GM18508 (cell line): ENCODE data around the gene LPCAT1.
"Not testable (repeated sequence)": the region's sequence is repeated elsewhere in the genome, so short reads cannot be mapped to it uniquely, and the experiment has no call there.

Experiments used
- ATAC-seq: cut with Tn5 transposase; IDR thresholded peaks from one replicate; pipeline ENCODE4 v1.9.1; 2021; ENCODE audit warnings: moderate number of reproducible peaks; ENCODE audit not compliant: insufficient read depth, unreplicated experiment

Gene LPCAT1

DNA sequence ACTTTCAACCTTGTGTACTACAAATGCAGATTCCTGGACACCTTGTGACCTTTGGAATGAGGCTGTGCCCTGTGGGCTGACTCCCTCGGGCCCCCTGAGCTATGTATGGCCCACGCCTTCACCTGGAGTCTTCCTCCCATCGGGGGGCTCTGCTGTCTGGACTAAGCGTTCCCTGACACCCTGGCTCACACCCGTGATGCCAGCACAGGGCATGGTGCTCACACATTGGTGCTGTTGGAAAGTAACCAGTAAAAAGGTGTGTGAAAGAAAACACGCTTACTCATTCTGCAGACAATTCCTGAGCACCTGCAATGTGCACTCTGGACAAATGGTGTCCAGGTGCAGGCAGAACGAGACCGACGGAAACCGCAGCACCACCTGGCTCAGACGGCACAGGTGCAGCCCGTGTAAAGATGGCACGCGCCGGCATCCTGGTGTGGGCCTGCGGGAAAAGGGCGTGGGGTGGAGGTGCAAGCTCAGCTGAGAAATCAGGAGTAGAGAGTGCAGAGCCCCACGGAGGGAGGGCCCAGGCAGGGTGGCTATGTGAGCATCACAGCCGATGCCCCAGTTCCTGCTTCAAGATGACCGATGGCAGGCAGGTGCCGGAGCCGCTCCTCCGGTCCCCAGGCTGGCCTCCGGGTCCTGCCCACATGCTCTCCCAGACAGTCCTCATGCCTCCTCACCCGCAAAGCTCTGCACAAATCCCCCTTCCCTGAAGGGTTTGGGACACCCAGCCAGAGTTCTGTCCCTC lies 11.0 kb downstream of the LPCAT1 start:
- ATAC-seq: no peak

DNA sequence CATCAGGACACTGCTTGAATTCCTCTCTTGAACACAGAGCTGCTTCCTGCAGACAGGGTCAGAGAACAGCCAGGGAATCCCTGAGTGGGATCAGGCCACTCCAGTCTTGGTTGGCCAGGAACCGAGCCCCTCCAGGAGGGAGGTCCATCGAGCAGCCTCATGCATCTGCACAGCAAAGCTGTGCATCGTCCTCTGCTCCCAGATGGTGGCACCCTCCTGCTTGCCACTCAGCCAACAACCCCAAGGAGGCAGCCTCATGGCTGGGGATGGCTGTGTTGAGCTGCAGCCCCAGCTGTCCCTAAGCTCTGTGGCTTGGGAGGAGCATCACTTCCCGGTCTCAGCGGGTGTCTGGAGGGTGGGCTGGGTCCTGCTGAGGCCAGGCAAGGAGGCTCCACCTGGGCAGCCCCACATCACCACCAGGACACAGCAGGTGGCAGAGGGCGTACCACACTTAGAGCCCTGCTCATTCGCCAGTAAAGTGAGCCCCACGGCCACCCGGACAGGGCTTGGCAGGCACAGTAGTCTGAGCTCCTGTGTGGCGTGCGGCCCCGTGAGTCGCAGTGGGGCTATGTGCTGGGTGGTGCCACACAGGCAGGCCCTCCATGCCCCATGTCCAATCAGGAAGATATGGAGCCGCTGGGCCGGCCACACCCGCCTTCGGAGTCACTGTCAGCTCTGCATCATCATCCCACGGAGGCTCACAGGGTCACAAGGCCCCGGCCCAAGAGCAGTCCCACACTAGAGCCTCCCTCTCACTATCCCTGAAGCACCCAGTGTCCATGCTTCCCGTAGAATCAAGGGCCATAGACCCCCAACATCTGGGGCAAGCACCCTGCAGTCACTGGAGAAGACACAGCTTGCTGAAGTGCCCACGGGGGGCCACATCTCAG lies 11.9 kb downstream of the LPCAT1 start:
- no peak for ATAC-seq

DNA sequence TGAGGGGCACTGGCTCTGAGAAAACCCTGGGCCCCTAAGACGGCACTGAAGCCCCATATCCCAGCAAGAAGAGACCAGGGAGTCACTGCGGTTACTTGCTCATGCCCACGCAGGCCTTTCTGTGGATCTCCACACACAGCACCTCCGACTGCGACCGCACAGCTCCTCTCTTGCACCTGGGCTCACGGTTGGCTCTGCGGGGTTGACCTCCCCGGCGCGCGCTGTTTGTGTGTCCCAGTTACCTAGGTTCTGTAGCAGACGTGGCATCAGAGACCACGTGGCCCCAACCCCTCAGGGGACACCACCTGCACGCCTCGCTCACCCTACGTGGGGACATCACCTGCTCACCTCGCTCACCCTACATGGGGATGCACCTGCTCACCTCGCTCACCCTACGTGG lies 12.7 kb downstream of the LPCAT1 start:
- no peak for ATAC-seq

DNA sequence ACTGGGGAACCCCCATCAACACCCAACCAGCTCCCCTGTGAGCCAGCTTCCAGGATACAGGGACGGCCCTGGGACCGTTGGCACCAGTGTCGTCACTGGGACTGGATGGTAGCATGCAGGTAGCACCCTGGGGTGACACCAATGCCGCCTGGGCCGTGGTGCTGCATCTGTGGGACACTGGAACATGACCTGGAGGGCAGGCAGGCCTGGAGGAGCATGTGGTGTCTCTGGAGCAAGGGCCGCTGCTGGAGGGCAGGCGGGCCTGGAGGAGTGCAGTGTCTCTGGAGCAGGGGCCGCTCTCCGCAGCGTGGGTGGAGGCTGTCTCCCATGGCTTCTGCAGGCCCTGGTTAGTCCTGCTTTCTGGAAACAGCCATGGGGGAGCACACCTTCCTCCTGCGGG lies 13.1 kb downstream of the LPCAT1 start:
- ATAC-seq: no peak

DNA sequence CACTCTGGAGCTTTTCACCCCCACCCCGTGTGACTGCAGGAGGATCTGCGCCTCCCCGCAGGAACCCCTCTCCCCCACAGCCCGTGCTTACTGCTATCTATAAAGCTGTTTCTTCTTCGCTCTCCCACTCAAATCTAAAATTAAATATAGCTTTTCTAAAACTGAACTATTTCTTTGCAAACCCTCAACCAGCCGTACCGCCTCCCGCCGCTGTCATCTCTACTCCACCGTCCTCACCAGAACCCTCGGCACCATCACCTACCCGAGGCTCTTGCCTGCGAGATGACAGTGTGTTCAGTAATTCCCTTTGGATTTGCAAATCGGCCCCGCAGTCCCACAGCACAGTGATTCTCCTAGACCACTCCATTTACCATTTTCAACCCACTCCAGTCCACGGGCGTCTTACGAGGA lies 13.6 kb downstream of the LPCAT1 start:
- no peak for ATAC-seq

DNA sequence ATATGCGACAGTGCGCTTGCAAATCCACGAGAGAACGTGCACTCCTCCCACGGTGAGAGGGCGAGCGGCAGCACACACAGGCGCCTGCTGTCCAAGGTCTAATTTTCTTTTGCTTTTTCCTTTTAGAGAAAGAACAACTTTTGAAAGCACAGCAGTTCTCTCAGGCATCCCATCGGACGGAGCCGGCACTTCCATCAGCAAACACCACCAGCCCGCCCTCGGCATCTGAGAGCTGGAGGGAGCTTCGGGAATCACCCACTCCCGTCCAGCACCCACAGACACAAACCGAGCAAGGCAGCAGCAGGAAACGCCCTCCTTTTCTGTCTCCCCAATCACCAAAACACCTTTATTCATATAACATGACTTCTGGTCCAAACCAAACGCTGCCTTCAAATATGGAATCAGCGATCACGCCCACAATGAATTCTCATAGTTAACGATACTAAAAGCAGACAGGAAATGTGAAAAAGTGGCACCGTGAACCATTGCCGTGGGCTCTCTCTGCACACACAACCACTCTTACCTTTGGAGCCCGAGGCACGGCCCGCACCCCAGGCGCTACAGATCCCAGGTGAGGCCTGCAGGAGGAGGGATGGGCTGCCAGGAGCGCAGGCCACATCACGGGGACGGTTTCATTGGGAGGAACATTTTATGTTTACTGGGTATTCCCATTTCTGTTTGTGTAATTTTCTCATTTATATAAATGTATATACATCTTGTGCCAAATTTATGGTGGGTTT lies 14.2 kb downstream of the LPCAT1 start:
- no peak for ATAC-seq

DNA sequence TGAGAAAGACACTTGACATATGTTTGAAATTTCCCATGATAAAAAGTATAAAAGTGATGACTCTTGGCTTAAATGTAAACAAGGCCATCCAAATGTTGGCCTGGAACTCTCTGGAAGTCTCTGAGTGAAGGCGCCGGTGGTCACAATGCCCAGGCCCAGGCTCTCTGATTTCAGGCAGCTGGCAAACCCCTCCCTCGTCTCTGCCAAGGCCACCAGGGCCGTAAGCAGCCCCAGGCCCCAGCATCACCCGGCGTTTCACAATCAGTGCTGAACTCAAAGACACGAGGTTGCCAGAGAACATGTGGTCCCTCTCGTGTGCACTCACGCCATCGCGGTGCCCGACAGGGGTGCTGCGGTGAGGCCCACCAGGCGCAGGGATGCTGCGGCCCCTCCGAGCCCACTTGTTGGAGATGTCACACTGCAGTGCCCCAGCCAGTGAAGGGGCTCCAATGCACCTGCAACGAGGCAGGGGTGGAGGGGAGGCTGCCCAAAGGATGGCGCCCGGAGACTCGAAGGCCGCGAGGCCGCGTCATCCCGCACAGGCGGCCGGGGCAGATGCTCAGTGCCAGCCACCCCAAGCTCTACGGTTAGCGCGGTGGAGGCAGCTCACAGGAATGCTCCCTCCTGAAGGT lies 15.0 kb downstream of the LPCAT1 start:
- no peak for ATAC-seq

DNA sequence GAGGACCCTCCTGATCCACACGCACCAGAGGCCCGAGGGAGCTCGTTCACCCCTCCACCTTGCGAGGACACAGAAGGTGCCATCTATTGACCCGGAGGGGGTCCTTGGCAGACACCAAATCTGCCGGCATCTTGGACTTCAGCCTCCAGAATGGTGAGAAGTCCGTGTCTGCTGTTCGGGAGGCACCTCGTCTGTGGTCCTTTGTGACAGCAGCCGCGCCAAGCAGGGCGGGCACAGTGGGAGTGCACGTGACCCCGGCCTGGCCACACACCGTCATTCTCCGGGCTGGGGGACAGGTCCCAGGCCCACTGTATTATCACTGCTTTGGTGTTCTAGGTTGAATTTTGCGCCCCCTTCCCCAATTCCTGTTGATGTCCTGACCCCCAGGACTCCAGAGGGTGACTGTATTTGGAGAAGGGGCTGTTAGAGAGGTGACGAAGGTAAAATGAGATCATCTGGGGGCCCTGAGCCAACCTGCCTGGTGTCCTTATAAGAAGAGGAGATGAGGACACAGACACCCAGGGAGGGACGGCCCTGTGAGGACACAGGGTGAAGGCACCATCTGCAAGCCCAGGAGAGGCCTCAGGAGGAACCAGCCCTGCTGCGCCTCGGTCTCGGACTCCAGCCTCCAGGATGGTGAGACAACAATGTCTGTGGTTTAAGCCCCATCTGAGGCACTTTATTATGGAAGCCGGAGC lies 15.7 kb downstream of the LPCAT1 start:
- ATAC-seq: no peak

DNA sequence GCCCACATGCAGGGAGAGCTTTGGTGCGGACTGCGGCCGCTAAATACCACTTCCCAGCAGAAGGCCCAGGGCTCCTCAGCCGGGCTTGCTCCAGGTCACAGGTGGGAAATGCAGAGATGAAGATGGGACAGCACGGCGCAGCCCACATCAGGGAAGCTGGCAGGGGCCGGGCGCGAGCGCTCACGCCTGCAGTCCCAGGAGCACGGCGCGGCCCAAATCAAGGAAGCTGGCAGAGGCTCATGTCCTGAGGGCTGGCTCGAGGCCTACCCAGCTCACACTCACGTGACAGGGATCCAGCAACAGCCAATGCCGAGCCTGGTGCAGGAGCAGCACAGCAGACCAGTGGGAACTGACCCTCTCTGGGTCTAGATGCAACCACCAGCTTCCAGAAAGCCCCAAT lies 16.3 kb downstream of the LPCAT1 start:
- no peak for ATAC-seq

DNA sequence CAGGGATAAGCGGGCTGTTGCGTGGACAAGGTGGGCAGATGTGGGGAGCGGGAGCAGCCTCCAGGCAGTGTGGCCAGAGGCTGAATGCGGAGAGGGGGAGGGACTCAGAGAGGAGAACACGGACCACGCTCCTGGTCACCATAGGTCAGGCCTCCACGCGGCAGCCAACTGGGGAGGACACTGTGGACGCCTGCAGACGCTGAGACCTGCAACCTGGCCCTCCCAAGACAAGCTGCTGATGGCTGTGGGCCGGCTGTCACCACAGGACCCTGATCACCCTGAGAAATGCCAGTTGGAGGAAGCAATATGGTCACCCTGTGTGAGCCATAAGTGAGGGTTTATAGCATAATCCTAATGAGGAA lies 16.8 kb downstream of the LPCAT1 start:
- ATAC-seq: no peak

DNA sequence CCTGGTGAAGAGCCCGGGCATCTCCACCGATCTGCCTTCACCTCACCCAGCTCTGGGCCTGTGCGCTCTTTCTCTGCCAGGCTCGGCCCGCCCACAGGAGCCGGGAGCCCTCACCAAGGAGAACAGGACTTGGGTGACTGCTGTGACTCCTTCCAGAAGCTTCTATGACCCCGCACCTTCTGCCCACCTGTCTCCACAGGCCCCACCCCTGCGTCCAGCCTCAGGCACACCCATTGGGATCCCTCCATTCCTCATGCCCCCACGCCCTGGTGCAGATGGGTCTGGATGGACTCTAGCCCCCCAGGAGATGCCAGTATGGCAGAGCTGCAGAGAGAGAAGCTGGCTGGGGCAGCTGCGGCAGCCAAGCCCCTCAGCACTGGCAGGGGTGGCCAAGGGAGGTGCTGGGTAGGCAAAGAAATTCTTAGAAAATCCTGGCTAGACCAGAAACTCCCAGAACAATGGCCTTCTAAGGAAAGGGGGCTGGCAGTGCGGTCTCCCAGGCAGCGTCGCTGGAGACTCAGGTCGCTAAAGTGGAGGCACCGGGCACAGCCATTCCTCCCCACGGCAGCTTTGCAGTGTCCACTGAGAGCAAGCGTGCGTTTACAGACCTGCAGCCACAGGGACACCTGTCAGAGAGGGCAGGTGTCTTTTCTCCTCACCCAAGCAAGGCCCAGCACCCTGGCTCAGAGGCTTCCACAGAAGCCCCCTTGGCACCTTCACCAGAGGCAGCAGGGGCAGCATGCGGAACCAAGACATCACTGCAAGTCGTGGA lies 17.3 kb downstream of the LPCAT1 start:
- ATAC-seq: no peak

DNA sequence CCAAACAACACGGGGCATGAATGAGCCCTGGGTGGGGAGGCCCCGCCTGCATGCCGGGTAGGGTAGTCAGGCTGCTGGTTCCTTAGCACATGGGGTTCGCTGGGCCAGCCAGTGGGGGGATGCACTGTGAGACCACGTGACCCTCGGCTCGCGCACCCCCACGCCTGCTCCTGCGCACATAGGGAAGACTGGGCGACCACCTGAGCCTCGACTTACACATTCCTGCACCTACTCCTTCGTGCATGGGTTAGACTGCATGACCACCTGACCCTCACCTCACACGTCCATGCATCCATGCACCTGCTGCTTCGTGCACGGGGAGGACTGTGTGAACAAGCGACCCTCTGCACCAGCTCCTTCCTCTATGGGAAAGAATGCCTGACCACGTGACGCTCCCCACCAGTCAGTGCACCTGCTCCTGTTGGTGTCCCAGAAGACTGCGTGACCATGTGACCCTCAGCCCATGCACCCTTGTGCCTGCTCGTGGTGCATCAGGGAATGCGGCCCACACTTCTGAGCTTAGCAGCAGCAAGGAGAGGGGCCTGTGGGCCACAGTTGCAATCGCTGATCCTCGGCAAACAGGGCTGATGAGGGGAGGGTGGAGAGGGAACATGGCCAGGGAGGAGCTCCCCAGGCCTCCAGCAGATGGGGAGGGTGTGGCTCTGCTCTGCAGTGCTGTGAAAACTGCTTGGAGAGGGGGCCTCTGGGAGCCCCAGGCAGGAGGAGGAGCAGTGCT lies 18.1 kb downstream of the LPCAT1 start:
- no peak for ATAC-seq

DNA sequence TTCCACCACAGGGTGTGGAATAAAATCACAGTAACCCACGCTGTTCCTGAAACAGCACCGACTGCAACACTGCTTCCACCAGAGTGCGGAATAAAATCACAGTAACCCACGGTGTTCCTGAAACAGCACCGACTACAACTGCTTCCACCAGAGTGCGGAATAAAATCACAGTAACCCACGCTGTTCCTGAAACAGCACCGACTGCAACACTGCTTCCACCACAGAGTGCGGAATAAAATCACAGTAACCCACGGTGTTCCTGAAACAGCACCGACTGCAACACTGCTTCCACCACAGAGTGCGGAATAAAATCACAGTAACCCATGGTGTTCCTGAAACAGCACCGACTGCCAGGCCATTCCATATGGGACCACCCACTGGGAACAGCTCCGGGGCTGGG lies 18.7 kb downstream of the LPCAT1 start:
- ATAC-seq: not testable (repeated sequence)

DNA sequence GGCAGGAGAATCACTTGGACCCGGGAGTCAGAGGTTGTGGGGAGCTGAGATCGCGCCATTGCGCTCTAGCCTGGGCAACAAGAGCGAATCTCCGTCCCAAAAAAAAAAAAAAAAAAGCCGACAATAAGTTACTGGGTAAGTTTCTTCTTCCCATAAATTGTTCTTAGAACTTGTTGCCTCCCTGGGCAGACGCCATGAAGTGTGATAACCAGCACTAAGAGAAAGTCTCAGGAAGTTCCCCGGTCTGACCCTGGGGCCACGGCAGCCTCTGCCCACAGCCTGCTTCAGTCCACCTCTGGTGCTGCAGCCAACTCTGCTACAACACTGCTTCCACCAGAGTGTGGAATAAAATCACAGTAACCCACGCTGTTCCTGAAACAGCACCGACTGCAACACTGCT lies 19.1 kb downstream of the LPCAT1 start:
- ATAC-seq: no peak

DNA sequence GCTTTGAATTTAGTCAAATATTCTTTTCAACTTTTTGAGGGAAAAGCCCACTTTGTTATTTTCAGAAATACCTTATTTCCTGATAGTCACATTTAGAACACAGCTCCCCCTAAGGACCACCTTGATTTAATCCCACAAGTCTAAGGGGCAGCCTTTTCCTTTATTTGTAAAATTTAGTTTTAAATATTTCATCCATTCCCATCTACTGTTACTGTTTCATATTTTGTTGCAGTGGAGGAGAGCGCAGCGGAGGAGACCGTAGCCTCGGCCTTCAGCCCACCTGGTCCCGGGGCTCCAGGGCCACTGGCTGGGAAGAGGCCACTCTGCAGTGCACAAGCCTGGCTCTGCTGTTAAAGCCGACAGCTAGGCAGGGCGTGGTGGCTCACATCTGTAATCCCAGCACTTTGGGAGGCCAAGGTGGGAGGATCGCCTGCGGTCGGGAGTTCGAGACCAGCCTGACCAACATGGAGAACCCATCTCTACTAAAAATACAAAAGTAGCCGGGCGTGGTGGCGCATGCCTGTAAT lies 19.6 kb downstream of the LPCAT1 start:
- ATAC-seq: no peak

DNA sequence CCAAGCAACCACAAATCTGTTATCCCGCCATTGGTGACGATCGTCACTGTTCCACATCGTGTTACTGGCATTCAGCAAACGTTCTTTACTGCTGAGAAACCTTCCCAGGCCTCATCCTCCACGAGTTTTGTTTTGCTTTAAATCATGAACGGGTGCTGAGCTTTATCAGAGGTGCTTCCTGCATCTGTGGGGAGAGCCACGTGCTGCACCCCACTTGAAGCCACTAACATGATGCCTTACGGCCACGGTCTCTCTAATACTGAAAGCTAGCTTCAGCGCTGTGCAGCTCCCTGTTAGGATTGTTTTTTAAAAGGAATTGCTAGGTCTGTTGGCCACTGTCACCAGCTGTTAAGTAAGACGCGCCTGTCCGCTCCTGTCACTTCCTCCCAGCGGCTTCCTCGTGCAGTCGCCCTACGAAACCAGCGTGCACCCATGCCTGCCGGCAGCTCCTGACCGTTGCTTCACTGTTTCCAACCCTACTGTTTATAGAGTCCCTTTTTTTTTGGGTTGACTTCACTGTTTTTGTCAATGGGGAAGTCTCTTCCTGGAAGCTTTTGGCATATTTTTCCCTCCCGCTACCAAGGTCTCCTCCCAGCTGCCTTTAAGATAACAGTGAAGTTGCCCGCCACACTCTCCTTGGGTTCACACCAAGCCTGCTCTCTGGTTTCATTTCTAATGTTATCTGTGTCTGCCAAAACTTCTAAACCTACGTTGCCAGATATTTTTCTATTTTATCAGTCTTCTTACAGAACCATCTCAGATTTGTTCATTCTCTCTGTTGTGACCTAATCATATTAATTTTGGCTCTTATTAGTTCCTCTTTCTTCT lies 20.3 kb downstream of the LPCAT1 start:
- ATAC-seq: no peak

DNA sequence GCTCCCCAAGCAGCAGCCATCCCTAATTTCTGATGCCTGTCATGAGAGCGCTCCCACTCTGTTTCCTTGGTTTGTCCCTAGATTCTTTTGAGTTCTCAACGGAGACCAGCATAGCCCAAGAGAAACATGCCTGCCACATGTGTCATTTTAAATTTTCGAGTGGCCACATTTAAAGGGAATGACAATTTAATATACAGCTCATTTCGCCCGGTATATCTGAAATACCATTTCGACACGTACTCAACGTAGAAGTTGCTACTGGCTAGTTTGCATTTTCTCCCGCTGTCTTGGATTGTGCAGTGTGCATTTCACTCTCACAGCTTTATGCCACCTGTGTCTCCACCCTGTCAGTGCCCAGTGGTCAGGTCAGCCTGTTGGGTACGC lies 21.0 kb downstream of the LPCAT1 start:
- ATAC-seq: no peak
